SK-N-SH (cell line): ENCODE measurements around the gene OAS2. TPM values are rescaled to one million over a fixed set of nuclear protein-coding genes. Genes with fewer than 3 reads are reported as not detected.

ENCODE experiments used
- CTCF ChIA-PET: fragments of 300-600, 350-600 bp; formaldehyde crosslinking; extraction: SDS; loops from one replicate; lab custom pipeline; 2021; lab: Yijun Ruan, JAX
- POLR2A ChIA-PET: fragments of 350-600 bp; sonication (Branson Sonifier 250); formaldehyde crosslinking; extraction: SDS; loops from one replicate; lab custom pipeline; 2020; ENCODE audit warnings: antibody characterized with exemption, inconsistent platforms; lab: Yijun Ruan, JAX
- DNase-seq: peaks from one replicate; pipeline ENCODE4 v3.0.0; 2012
- H2AFZ ChIP-seq: fragments of 200-600 bp; sonication (generic); 2 replicates; pipeline ENCODE4 v1.8.1; 2016; ENCODE audit warnings: antibody characterized with exemption, mild to moderate bottlenecking, low read depth
- H3F3A ChIP-seq: fragments of 200-600 bp; sonication (generic); replicated peaks from 2 replicates; pipeline ENCODE3; 2016; ENCODE audit warnings: antibody characterized with exemption, mild to moderate bottlenecking; ENCODE audit not compliant: insufficient read depth
- H3K27ac ChIP-seq, 2 experiments: fragments of 200-500 bp in 1 of 2; fragments of 200-600 bp in 1 of 2; sonication (Bioruptor generic) in 1 of 2; sonication (generic), shearing (Covaris generic) in 1 of 2; 2 replicates each; pipeline versions ENCODE4 v1.5.1 to v1.6.1; 2014 to 2016; ENCODE audit warnings: low read depth in 2 of 2, inconsistent platforms in 1 of 2, low read length in 1 of 2, mild to moderate bottlenecking in 1 of 2, mixed read lengths in 1 of 2
- H3K27me3 ChIP-seq: fragments of 200-600 bp; sonication (generic), shearing (Covaris generic); 2 replicates; pipeline ENCODE4 v1.6.1; 2016; ENCODE audit warnings: mixed run types; ENCODE audit not compliant: insufficient read depth
- H3K36me3 ChIP-seq, 2 experiments: fragments of 200-500 bp in 1 of 2; fragments of 200-600 bp in 1 of 2; sonication (Bioruptor generic) in 1 of 2; sonication (generic) in 1 of 2; replicated peaks in 1 of 2; 2 replicates each; pipeline versions ENCODE3 to v1.5.1; 2014 to 2016; ENCODE audit warnings: low read length in 1 of 2, mild to moderate bottlenecking in 1 of 2; ENCODE audit not compliant: insufficient read depth in 2 of 2, control insufficient read depth in 1 of 2
- H3K4me1 ChIP-seq, 2 experiments: fragments of 200-500 bp in 1 of 2; fragments of 200-600 bp in 1 of 2; sonication (Bioruptor generic) in 1 of 2; sonication (generic), shearing (Covaris generic) in 1 of 2; 2 replicates each; pipeline versions ENCODE4 v1.5.1 to v1.6.1; 2014 to 2016; ENCODE audit warnings: low read depth in 1 of 2, low read length in 1 of 2, mixed run types in 1 of 2; ENCODE audit not compliant: insufficient read depth in 2 of 2, control insufficient read depth in 1 of 2
- H3K4me2 ChIP-seq: fragments of 200-600 bp; sonication (generic), shearing (Covaris generic); 2 replicates; pipeline ENCODE4 v1.6.1; 2017; ENCODE audit warnings: mixed run types
- H3K4me3 ChIP-seq, 2 experiments: fragments of 200-500 bp in 1 of 2; fragments of 200-600 bp in 1 of 2; sonication (Bioruptor generic) in 1 of 2; sonication (generic), shearing (Covaris generic) in 1 of 2; 2 replicates each; pipeline versions ENCODE4 v1.5.1 to v1.8.1; 2014 to 2016; ENCODE audit warnings: low read depth in 2 of 2, inconsistent platforms in 1 of 2, low read length in 1 of 2, mild to moderate bottlenecking in 1 of 2, mixed read lengths in 1 of 2, moderate library complexity in 1 of 2
- H3K79me2 ChIP-seq: fragments of 200-600 bp; sonication (generic); 2 replicates; pipeline ENCODE4 v1.8.1; 2017; ENCODE audit warnings: mild to moderate bottlenecking; ENCODE audit not compliant: insufficient read depth
- H3K9ac ChIP-seq: fragments of 200-600 bp; sonication (generic); 2 replicates; pipeline ENCODE4 v1.6.1; 2017; ENCODE audit warnings: mixed run types
- H3K9me2 ChIP-seq: fragments of 200-600 bp; sonication (generic); 2 replicates; pipeline ENCODE4 v1.6.1; 2017; ENCODE audit warnings: mixed run types
- H3K9me3 ChIP-seq: fragments of 200-600 bp; sonication (generic); 2 replicates; pipeline ENCODE4 v1.6.1; 2017; ENCODE audit warnings: mixed run types, mild to moderate bottlenecking, moderate library complexity
- H4K20me1 ChIP-seq: fragments of 200-600 bp; sonication (generic); 2 replicates; pipeline ENCODE4 v1.6.1; 2017; ENCODE audit warnings: mild to moderate bottlenecking, mixed run types; ENCODE audit not compliant: insufficient read depth
- IRF3 ChIP-seq: fragments of 150-350 bp; IDR thresholded peaks from 2 replicates; pipeline ENCODE4 v1.6.1; 2016; ENCODE audit warnings: mild to moderate bottlenecking, low read depth, low read length
- NFIC ChIP-seq: IDR thresholded peaks from 2 replicates; pipeline ENCODE4 v1.4.0; 2012; ENCODE audit warnings: borderline replicate concordance
- RAD21 ChIP-seq: IDR thresholded peaks from 2 replicates; pipeline ENCODE4 v1.6.1; 2012; ENCODE audit warnings: mild to moderate bottlenecking, low read length
- SMC3 ChIP-seq: IDR thresholded peaks from 2 replicates; pipeline ENCODE4 v1.6.1; 2012; ENCODE audit warnings: low read depth, low read length, improper control_type of control experiment
- TAF1 ChIP-seq: IDR thresholded peaks from 2 replicates; pipeline ENCODE4 v1.6.1; 2012; ENCODE audit warnings: low read depth, mild to moderate bottlenecking, low read length, moderate library complexity, borderline replicate concordance
- USF1 ChIP-seq: IDR thresholded peaks from 2 replicates; pipeline ENCODE4 v1.4.0; 2012; ENCODE audit warnings: low read depth, borderline replicate concordance
- WGBS: methylation state at CpG from one replicate; pipeline ENCODE4 v1.1.6; 2017; ENCODE audit warnings: low lambda C conversion rate; 5-methylcytosine and 5-hydroxymethylcytosine counted together
- polyA plus RNA-seq, 3 experiments: library from polyadenylated mRNA; depleted of rRNA; stranded (reverse); fragments of >200 nt; gene quantifications; 2 replicates each; pipeline ENCODE4 v1.2.3, GENCODE V29; 2012

OAS2 gene
- polyA plus RNA-seq, 1 of the 3 experiments (the other 2 are of a cell fraction), result not detected

GRCh38 chr12:112944024-112944690 lies 34.2 kb upstream of the OAS2 start:
- Histone ChIP-seq H3K27me3 (no peaks in the 10 kb centered on the region), H3K36me3 (no peaks in the 10 kb centered on the region), H3F3A (no peaks in the 10 kb centered on the region), H2AFZ (no peak overlapping the region), H3K79me2 (no peaks in the 10 kb centered on the region), H3K4me1 (peaks cover 0 to 23% of the 10 kb centered on the region in 2 experiments; a peak in 1 of 4 replicates), H3K4me2 (no peak overlapping the region), H4K20me1 (no peaks in the 10 kb centered on the region), H3K27ac (no peak overlapping the region), H3K9ac (no peak overlapping the region), H3K9me3 (no peaks in the 10 kb centered on the region), H3K4me3 (no peak overlapping the region), H3K9me2 (no peaks in the 10 kb centered on the region)
- no peak for DNase-seq
- TF ChIP-seq RAD21, result no peak
- no peak for TF ChIP-seq IRF3
- no peak for TF ChIP-seq TAF1
- TF ChIP-seq NFIC, result no peak
- TF ChIP-seq USF1, result no peak
- ChIA-PET POLR2A (no interaction called here), CTCF (interaction anchor here (0.6 kb wide), 1 partner anchor 102 kb away, joined by 3 read pairs; no protein-coding TSS in a partner anchor)
- WGBS, result 93% methylated on average over 15 of the region's 15 CpGs

- no peak for DNase-seq
- no peak overlapping the region for H3K4me3 ChIP-seq
- H2AFZ ChIP-seq, result no peak overlapping the region
- H3K9ac ChIP-seq, result no peak overlapping the region
- 87% methylated on average over 4 of the region's 4 CpGs for WGBS
- peaks cover 0 to 19% of the 10 kb centered on the region in 2 experiments; a peak in 2 of 4 replicates for H3K4me1 ChIP-seq
- no peaks in the 10 kb centered on the region for H3K27me3 ChIP-seq
- H3K9me2 ChIP-seq, result no peaks in the 10 kb centered on the region
- H3K27ac ChIP-seq, result no peak overlapping the region
- TF ChIP-seq USF1, result no peak
- TF ChIP-seq NFIC, result no peak
- no peak for TF ChIP-seq SMC3
- TF ChIP-seq, all 33 proteins: peak for 0
- Histone ChIP-seq H3K9me3 (no peaks in the 10 kb centered on the region), H3K79me2 (no peaks in the 10 kb centered on the region), H3F3A (no peaks in the 10 kb centered on the region), H3K4me2 (no peak overlapping the region), H3K36me3 (no peaks in the 10 kb centered on the region), H4K20me1 (no peaks in the 10 kb centered on the region)
- ChIA-PET POLR2A (no interaction called here), CTCF (no interaction called here)
Measured at GRCh38 chr12:112945515-112945914, 32.8 kb upstream of the OAS2 start.
